ENCODE data around the gene TIGAR.
A peak's percentile ranks its signal among the peaks of the same experiment; 100 is the strongest.

The TIGAR gene

GRCh38 chr12:4320853-4321701 is at the start of gene TIGAR:
TSS of gene TIGAR (plus strand) at chr12:4321213. CDS start at chr12:4321272, 59 bp downstream.
- peak; percentile 67 to 80 for DNase-seq (ENCODE audit: low read depth in 2 of 2, low spot score in 1 of 2)

GRCh38 chr12:4271717-4272423 is 49.1 kb upstream of the TIGAR start:
- DNase-seq (ENCODE audit: low read depth in 2 of 2, low spot score in 1 of 2) = peak in 1 of 2 donors; percentile 80

GRCh38 chr12:4272424-4273272 is 48.4 kb upstream of the TIGAR start:
- no peak for DNase-seq (ENCODE audit: low read depth in 2 of 2, low spot score in 1 of 2)

GRCh38 chr12:4273273-4273651 is 47.8 kb upstream of the TIGAR start:
- no peak for DNase-seq (ENCODE audit: low read depth in 2 of 2, low spot score in 1 of 2)

- DNase-seq (ENCODE audit: low read depth in 2 of 2, low spot score in 1 of 2) = no peak
These were observed 47.2 kb upstream of the TIGAR start, which contains the start of gene CCND2 for GRCh38 chr12:4273652-4274395. TSS of gene CCND2 (plus strand) at chr12:4273762. CDS start at chr12:4274041, 279 bp downstream.

- no peak for DNase-seq (ENCODE audit: low read depth in 2 of 2, low spot score in 1 of 2)
These were observed 46.5 kb upstream of the TIGAR start for GRCh38 chr12:4274396-4275015.

- DNase-seq (ENCODE audit: low read depth in 2 of 2, low spot score in 1 of 2) = no peak
These were observed 45.8 kb upstream of the TIGAR start for GRCh38 chr12:4275016-4275869.

GRCh38 chr12:4275870-4276301 is 45.1 kb upstream of the TIGAR start:
- no peak for DNase-seq (ENCODE audit: low read depth in 2 of 2, low spot score in 1 of 2)

- peak in 1 of 2 donors; percentile 76 for DNase-seq (ENCODE audit: low read depth in 2 of 2, low spot score in 1 of 2)
These were observed 44.3 kb upstream of the TIGAR start for GRCh38 chr12:4276524-4277204.

- no peak for DNase-seq (ENCODE audit: low read depth in 2 of 2, low spot score in 1 of 2)
These were observed 43.8 kb upstream of the TIGAR start for GRCh38 chr12:4277205-4277543.

GRCh38 chr12:4277857-4278256 is 43.2 kb upstream of the TIGAR start:
- no peak for DNase-seq (ENCODE audit: low read depth in 2 of 2, low spot score in 1 of 2)

- DNase-seq (ENCODE audit: low read depth in 2 of 2, low spot score in 1 of 2) = no peak
These were observed 42.5 kb upstream of the TIGAR start for GRCh38 chr12:4278329-4279197.

GRCh38 chr12:4279198-4279690 is 41.8 kb upstream of the TIGAR start:
- DNase-seq (ENCODE audit: low read depth in 2 of 2, low spot score in 1 of 2) = no peak

- DNase-seq (ENCODE audit: low read depth in 2 of 2, low spot score in 1 of 2) = no peak
These were observed 40.5 kb upstream of the TIGAR start for GRCh38 chr12:4280351-4281163.

GRCh38 chr12:4281173-4281654 is 39.8 kb upstream of the TIGAR start:
- no peak for DNase-seq (ENCODE audit: low read depth in 2 of 2, low spot score in 1 of 2)

- no peak for DNase-seq (ENCODE audit: low read depth in 2 of 2, low spot score in 1 of 2)
These were observed 38.7 kb upstream of the TIGAR start for GRCh38 chr12:4282103-4282891.

Measured in stimulated activated CD8-positive, alpha-beta memory T cell treated with anti-CD3 and anti-CD28 coated beads, Interleukin-4, amount 100 ng/mL, for 1 hour (primary cell).